UCSD-AML1 (cell line): ENCODE data around the gene MUS81.
A peak's percentile ranks its signal among the peaks of the same experiment; 100 is the strongest.

Experiments used
- DNase-seq: peaks from one replicate; lab custom pipeline; 2025; ENCODE audit not compliant: unreplicated experiment; lab: John Stamatoyannopoulos, UW

Gene MUS81

GRCh38 chr11:65859095-65859811 is 980 bp upstream of the MUS81 start:
- DNase-seq, result peak; percentile 99

- no peak for DNase-seq
Measured at GRCh38 chr11:65859812-65860277, 388 bp upstream of the MUS81 start.

- no peak for DNase-seq
Measured at GRCh38 chr11:65861165-65861505, 902 bp downstream of the MUS81 start.

GRCh38 chr11:65861533-65862183 is 1.4 kb downstream of the MUS81 start:
- no peak for DNase-seq

- DNase-seq, result no peak
Measured at GRCh38 chr11:65862191-65862735, 2.0 kb downstream of the MUS81 start.

- DNase-seq, result no peak
Measured at GRCh38 chr11:65862941-65863888, 3.0 kb downstream of the MUS81 start.

GRCh38 chr11:65863889-65864705 is 3.9 kb downstream of the MUS81 start:
- no peak for DNase-seq

- no peak for DNase-seq
Measured at GRCh38 chr11:65864706-65865471, 4.7 kb downstream of the MUS81 start.

GRCh38 chr11:65865550-65866172 is 5.4 kb downstream of the MUS81 start:
- no peak for DNase-seq

- no peak for DNase-seq
Measured at GRCh38 chr11:65866509-65867283, 6.5 kb downstream of the MUS81 start.

- DNase-seq, result no peak
Measured at GRCh38 chr11:65867284-65868071, 7.2 kb downstream of the MUS81 start.

- DNase-seq, result no peak
Measured at GRCh38 chr11:65868076-65868667, 7.9 kb downstream of the MUS81 start.

GRCh38 chr11:65868907-65869306 is 8.7 kb downstream of the MUS81 start:
- no peak for DNase-seq

GRCh38 chr11:65869643-65870306 is 9.5 kb downstream of the MUS81 start:
- DNase-seq, result no peak

- no peak for DNase-seq
Measured at GRCh38 chr11:65870307-65870658, 10.1 kb downstream of the MUS81 start.

GRCh38 chr11:65870706-65871681 is 10.8 kb downstream of the MUS81 start:
- peak; percentile 72 for DNase-seq
